ENCODE data around the gene LILRB3.
"Not testable (repeated sequence)": the region's sequence is repeated elsewhere in the genome, so short reads cannot be mapped to it uniquely, and the experiment has no call there.

DNA sequence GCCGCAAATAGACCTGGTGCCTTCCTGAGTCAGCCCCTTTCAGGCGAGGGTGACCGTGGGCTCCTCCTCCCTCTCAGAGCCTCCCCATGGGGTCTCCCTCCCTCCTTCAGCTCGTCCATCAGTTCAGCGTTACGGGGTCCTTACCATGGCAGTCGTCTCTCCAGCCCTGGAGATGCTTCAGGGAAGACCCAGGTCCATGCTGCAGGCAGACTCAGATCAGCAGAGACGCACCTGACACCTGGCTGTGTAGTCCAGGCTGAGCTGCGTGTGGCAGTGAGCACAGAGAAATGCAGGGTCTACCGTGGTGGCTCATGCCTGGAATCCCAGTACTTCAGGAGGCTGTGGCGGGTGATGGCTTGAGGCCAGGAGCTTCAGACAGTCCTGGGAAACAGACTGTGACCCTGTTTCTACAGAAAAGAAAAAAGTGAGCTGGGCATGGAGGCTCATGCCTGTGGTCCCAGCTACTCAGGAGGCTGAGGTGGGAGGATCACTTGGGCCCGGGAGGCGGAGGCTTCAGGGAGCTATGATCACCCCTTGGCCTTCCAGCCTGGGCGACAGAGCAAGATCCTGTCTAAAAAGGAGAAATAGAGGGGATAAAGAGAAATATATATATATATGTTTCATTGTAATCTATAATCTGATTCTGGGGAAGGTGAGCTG is 600 bp upstream of the LILRB3 start:
- TF ChIP-seq, protein P1, sequence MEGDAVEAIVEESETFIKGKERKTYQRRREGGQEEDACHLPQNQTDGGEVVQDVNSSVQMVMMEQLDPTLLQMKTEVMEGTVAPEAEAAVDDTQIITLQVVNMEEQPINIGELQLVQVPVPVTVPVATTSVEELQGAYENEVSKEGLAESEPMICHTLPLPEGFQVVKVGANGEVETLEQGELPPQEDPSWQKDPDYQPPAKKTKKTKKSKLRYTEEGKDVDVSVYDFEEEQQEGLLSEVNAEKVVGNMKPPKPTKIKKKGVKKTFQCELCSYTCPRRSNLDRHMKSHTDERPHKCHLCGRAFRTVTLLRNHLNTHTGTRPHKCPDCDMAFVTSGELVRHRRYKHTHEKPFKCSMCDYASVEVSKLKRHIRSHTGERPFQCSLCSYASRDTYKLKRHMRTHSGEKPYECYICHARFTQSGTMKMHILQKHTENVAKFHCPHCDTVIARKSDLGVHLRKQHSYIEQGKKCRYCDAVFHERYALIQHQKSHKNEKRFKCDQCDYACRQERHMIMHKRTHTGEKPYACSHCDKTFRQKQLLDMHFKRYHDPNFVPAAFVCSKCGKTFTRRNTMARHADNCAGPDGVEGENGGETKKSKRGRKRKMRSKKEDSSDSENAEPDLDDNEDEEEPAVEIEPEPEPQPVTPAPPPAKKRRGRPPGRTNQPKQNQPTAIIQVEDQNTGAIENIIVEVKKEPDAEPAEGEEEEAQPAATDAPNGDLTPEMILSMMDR (IDR thresholded peaks at IDR 0.05), result not testable (repeated sequence)
- not testable (repeated sequence) for TF ChIP-seq POLR2A (IDR thresholded peaks at IDR 0.05)

Measured in uterus (tissue), 2 donors.